GM12865 (cell line): ENCODE measurements around the gene NKX1-2.
A peak's percentile ranks its signal among the peaks of the same experiment; 100 is the strongest.

ENCODE experiments used
- DNase-seq: peaks from one replicate; pipeline ENCODE4 v3.0.0; 2010; ENCODE audit warnings: low read depth
- H3K4me3 ChIP-seq: 2 replicates; pipeline ENCODE4 v1.5.1; 2011; ENCODE audit warnings: mild to moderate bottlenecking, low read depth, low read length, control low read depth
- TF ChIP-seq, protein P1 (sequence below): IDR thresholded peaks from 2 replicates; pipeline ENCODE4 v1.5.1; 2011; ENCODE audit warnings: low read length, control low read depth, low read depth, inconsistent platforms; ENCODE audit not compliant: insufficient read depth; ENCODE audit errors: missing control alignments

NKX1-2 gene

DNA sequence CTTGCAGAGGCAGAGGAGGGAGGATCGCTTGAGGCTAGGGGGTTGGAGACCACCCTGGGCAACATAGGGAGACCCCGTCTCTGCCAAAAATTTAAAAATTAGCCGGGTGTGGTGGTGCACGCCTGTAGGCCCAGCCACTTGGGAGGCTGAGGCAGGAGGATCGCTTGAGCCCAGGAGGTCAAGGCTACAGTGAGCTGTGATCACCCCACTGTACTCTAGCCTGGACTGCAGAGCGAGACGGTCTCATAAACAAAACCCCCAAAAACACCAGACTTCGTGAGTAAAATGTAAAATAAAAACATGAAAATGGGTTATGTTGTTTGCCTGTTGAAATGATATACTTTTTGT is 12.5 kb upstream of the NKX1-2 start:
- no peak for DNase-seq
- peak overlapping the region; percentile 79 for H3K4me3 ChIP-seq
- TF ChIP-seq, protein P1, sequence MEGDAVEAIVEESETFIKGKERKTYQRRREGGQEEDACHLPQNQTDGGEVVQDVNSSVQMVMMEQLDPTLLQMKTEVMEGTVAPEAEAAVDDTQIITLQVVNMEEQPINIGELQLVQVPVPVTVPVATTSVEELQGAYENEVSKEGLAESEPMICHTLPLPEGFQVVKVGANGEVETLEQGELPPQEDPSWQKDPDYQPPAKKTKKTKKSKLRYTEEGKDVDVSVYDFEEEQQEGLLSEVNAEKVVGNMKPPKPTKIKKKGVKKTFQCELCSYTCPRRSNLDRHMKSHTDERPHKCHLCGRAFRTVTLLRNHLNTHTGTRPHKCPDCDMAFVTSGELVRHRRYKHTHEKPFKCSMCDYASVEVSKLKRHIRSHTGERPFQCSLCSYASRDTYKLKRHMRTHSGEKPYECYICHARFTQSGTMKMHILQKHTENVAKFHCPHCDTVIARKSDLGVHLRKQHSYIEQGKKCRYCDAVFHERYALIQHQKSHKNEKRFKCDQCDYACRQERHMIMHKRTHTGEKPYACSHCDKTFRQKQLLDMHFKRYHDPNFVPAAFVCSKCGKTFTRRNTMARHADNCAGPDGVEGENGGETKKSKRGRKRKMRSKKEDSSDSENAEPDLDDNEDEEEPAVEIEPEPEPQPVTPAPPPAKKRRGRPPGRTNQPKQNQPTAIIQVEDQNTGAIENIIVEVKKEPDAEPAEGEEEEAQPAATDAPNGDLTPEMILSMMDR, result no peak

DNA sequence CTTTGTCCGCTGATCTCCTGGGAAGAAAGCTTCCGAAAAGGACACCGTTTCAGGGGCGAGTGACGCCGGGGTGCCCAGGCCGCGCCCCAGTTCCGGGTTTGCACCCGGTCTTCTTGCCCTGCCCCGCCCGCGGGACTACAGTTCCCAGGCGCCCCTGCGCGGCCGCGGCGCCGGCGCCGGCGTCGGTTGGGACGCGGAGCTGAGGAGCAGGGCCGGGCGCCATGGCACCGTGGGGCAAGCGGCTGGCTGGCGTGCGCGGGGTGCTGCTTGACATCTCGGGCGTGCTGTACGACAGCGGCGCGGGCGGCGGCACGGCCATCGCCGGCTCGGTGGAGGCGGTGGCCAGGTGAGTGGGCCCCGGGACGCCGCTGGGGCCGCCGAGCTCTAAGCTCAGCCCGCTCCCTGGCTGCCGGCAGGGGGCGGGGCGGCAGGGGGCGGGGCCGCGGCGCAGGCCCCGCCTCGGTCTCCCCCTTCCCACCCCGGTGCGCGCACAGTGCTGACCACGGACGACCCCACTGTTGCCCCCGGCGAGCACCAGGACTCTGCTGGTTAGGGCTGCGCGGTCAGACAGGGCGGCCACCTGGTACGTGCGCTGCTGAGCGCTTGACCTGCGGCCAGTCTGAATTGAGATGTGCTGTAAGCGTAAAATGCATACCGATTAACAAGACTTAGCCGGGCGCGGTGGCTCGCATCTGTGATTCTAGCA is 12.0 kb upstream of the NKX1-2 start, which contains the start of gene LHPP:
Gene LHPP (plus strand): TSS at position 182 of the 706 bp plus-strand sequence. CDS start 40 bp downstream, at position 222.
- DNase-seq, result peak; percentile 88
- H3K4me3 ChIP-seq, result peak within 1 kb of the TSS; percentile 79
- TF ChIP-seq, protein P1, result no peak

DNA sequence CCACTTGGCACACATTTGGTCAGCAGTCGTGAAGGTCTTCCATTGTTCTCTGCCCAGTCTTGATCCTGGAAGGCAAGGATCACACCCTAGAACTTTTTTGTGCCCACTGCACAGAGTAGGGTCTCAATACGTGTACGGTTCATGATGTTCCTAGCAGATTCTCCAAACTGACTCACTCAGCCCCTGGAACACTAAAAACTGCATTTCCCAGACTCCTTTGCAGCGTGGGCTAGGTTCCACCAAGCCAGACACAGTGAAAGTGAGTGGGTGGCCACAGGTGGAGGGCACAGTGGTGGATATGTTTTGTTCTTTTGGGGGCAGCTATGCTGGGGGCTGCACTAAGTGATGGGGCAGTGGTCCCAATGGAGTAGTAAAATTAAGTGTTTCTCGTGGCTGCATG is 10.3 kb upstream of the NKX1-2 start:
- TF ChIP-seq, protein P1, result no peak
- H3K4me3 ChIP-seq, result no peak overlapping the region
- DNase-seq, result no peak

DNA sequence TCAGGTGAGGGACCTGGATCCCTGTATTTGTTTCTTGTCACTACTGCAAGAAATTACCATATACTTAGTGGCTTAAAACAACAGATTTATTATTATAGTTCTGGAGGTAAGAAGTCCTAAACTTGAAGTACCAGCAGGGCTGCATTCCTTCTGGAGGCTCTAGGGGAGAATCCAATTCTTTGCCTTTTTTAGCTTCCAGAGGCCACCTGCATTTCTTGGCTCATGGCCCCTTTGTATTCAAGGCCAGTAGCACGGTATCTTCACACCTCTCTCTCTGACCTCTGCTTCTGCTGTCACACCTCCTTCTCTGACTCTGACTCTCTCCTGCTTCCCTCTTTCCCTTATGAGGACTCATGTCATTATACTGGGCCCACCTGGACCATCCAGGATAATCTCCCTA is 9.6 kb upstream of the NKX1-2 start:
- TF ChIP-seq, protein P1, result no peak

DNA sequence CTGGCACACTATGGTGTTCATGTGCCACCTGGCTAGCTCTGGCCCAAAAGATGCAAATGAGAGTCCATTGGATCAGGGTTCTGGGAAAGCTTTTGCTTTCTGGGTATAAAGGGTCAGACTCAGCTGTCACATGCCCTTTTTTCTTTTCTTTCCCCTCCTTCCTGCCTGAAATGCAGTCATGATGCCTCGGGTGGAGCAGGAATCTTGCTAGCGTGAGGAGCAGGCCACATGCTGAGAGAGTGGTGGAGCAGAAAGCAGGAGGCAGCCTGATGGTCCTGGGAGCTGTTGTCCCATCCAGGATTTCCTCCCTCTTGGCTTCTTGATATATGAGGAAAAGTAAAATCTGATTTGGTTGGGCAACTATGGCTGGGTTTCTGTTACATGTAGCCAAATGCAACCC is 9.1 kb upstream of the NKX1-2 start:
- H3K4me3 ChIP-seq, result no peak overlapping the region
- no peak for DNase-seq
- TF ChIP-seq, protein P1, result no peak

More for the DNA sequence above, 9.6 kb upstream of the NKX1-2 start:
- no peak overlapping the region for H3K4me3 ChIP-seq
- DNase-seq, result no peak

DNA sequence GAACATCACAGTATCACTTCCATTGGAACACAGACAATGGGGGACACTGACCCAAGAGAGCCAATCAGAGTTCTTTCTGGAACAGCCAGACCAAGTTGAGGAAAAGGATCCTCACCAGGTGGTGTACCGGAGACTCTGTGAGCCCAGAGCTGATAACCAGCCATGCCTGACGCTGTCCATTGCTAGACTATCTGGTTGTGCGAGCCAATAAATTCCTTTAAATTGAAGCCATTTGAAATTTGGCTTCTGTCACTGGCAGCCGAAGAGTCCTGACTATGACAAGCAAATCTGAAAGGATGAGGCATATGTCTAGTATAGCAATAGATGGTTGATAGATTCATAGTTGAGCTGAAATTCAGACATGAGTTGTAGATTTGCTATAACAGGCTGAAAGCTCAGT is 8.6 kb upstream of the NKX1-2 start:
- TF ChIP-seq, protein P1, result no peak
- no peak for DNase-seq
- H3K4me3 ChIP-seq, result no peak overlapping the region

DNA sequence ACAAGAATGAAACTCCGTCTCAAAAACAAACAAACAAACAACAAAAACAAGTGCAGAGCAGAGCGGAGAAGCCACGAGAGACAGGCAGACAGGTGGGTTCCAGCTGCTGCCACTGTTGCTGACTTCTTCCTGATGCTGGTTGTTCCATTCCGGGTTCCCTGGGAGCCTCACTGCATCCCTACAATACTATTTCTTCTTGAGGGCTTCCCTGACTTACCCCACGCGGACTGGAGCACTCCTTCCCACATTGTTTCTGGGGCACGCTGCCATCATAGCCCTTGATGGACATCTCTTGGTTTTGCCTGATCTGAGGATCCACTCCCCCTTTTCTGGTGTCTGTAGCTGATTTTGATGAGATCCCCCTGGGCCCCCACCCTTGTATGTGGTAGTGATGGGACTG is 5.6 kb upstream of the NKX1-2 start:
- DNase-seq, result no peak
- no peak overlapping the region for H3K4me3 ChIP-seq
- TF ChIP-seq, protein P1, result no peak
